WTC11 (cell line): ENCODE measurements around the gene EFCAB13.

Source experiments
- ELF4 ChIP-seq: sonication (generic); formaldehyde crosslinking; IDR thresholded peaks from 2 replicates; pipeline ENCODE4 v1.8.1; 2022; ENCODE audit warnings: low read depth, mild to moderate bottlenecking, moderate library complexity, missing genetic modification reagents
- ESRRA ChIP-seq: sonication (generic); formaldehyde crosslinking; IDR thresholded peaks from 2 replicates; pipeline ENCODE4 v1.8.1; 2022; ENCODE audit warnings: mild to moderate bottlenecking, missing genetic modification reagents, borderline replicate concordance
- HMGA2 ChIP-seq: fragments of 250-450 bp; sonication (Bioruptor Pico); IDR thresholded peaks from 2 replicates; pipeline ENCODE4 v1.4.0; 2021; ENCODE audit warnings: mild to moderate bottlenecking, moderate library complexity
- NR2C2 ChIP-seq: sonication (generic); formaldehyde crosslinking; IDR thresholded peaks from 2 replicates; pipeline ENCODE4 v1.8.0; 2022; ENCODE audit warnings: mild to moderate bottlenecking, missing genetic modification reagents
- TCF7 ChIP-seq: sonication (generic); formaldehyde crosslinking; IDR thresholded peaks from 2 replicates; pipeline ENCODE4 v1.8.0; 2022; ENCODE audit warnings: mild to moderate bottlenecking, low read depth, missing genetic modification reagents, moderate library complexity
- TP53 ChIP-seq: sonication (generic); formaldehyde crosslinking; IDR thresholded peaks from 2 replicates; pipeline ENCODE4 v1.8.1; 2023; ENCODE audit warnings: mild to moderate bottlenecking, missing genetic modification reagents
- ZBTB21 ChIP-seq: sonication (generic); formaldehyde crosslinking; IDR thresholded peaks from 2 replicates; pipeline ENCODE4 v1.8.1; 2023; ENCODE audit warnings: mild to moderate bottlenecking, missing genetic modification reagents, borderline replicate concordance
- ZNF121 ChIP-seq: sonication (generic); formaldehyde crosslinking; IDR thresholded peaks from 2 replicates; pipeline ENCODE4 v1.8.0; 2023; ENCODE audit warnings: missing genetic modification reagents
- ZNF416 ChIP-seq: fragments of 250-450 bp; sonication (Bioruptor Pico); IDR thresholded peaks from 2 replicates; pipeline ENCODE4 v1.9.0; 2021; ENCODE audit warnings: mild to moderate bottlenecking, inconsistent platforms
- TF ChIP-seq, protein P1 (sequence below): fragments of 200-600 bp; IDR thresholded peaks from 2 replicates; pipeline ENCODE4 v1.8.0; 2022; ENCODE audit warnings: antibody characterized with exemption

DNA sequence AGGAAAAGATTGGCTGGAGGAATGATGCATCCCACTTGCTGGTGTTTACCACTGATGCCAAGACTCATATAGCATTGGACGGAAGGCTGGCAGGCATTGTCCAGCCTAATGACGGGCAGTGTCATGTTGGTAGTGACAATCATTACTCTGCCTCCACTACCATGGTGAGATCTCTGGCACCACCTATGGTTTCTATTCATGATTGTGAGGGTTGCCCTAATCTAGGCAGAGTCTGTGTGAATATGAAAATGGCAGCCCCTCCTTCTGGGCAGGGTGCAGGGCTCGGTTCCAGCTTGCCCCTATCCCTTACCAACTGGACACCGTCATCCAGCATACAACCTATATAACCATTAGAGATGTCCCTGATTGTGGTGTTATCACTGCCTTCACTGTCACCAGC lies 36.7 kb upstream of the EFCAB13 start:
- TF ChIP-seq ZBTB21 (CRISPR knock-in tag) (no peak), ELF4 (CRISPR knock-in tag) (no peak), ZNF121 (no peak), HMGA2 (CRISPR knock-in tag) (no peak), TCF7 (no peak), TP53 (CRISPR knock-in tag) (no peak), ZNF416 (CRISPR knock-in tag) (no peak), ESRRA (CRISPR knock-in tag) (no peak), NR2C2 (CRISPR knock-in tag) (no peak)
- TF ChIP-seq, protein P1, sequence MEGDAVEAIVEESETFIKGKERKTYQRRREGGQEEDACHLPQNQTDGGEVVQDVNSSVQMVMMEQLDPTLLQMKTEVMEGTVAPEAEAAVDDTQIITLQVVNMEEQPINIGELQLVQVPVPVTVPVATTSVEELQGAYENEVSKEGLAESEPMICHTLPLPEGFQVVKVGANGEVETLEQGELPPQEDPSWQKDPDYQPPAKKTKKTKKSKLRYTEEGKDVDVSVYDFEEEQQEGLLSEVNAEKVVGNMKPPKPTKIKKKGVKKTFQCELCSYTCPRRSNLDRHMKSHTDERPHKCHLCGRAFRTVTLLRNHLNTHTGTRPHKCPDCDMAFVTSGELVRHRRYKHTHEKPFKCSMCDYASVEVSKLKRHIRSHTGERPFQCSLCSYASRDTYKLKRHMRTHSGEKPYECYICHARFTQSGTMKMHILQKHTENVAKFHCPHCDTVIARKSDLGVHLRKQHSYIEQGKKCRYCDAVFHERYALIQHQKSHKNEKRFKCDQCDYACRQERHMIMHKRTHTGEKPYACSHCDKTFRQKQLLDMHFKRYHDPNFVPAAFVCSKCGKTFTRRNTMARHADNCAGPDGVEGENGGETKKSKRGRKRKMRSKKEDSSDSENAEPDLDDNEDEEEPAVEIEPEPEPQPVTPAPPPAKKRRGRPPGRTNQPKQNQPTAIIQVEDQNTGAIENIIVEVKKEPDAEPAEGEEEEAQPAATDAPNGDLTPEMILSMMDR, result no peak
